G401 (cell line): ENCODE data around the gene C20orf144. TPM values are rescaled to one million over a fixed set of nuclear protein-coding genes. Genes with fewer than 3 reads are reported as not detected.
"Not testable (repeated sequence)": the region's sequence is repeated elsewhere in the genome, so short reads cannot be mapped to it uniquely, and the experiment has no call there.

Source experiments
- DNase-seq: peaks from one replicate; pipeline ENCODE4 v3.0.0-alpha.2; 2015; ENCODE audit warnings: low spot score
- in situ Hi-C: cut with HindIII; loops from 2 replicates; pipeline ENCODE4 v1.10.0; 2016; ENCODE audit warnings: low sequenced_read_pairs, mixed read lengths
- total RNA-seq: library from RNA; depleted of rRNA; stranded (reverse); fragments of >200 nt; shearing (Covaris generic); gene quantifications from 2 replicates; pipeline ENCODE4 v1.2.3, GENCODE V29; 2014

The C20orf144 gene
- total RNA-seq, 1 experiment from 2014 or later, result 0.20 TPM

DNA sequence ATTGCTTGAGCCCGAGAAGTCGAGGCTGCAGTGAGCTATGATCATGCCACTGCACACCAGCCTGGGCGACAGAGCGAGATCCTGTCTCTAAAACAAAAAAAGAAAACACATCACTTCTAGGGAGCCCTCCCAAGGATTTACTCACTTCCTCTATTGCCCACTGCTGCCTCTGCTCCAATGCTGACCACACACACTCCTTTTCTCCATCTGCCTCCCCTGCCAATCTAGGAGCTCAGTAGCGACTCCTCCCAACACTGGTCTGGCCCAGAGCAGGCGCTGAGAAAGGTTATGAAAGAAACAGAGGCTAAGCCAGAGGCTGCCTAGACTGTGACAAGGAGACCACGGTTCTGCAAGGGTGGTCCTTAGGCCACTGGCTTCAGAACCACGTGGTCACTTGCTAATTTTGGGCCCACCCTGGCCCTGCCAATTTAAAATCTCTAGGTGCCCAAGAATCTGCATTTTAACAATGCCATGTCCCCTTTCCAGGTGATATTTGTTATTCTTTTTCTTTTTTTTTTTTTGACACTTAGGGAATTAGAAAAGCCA, 25.3 kb downstream of the C20orf144 start:
- in situ Hi-C loops, result no loop called here
- DNase-seq, result no peak

DNA sequence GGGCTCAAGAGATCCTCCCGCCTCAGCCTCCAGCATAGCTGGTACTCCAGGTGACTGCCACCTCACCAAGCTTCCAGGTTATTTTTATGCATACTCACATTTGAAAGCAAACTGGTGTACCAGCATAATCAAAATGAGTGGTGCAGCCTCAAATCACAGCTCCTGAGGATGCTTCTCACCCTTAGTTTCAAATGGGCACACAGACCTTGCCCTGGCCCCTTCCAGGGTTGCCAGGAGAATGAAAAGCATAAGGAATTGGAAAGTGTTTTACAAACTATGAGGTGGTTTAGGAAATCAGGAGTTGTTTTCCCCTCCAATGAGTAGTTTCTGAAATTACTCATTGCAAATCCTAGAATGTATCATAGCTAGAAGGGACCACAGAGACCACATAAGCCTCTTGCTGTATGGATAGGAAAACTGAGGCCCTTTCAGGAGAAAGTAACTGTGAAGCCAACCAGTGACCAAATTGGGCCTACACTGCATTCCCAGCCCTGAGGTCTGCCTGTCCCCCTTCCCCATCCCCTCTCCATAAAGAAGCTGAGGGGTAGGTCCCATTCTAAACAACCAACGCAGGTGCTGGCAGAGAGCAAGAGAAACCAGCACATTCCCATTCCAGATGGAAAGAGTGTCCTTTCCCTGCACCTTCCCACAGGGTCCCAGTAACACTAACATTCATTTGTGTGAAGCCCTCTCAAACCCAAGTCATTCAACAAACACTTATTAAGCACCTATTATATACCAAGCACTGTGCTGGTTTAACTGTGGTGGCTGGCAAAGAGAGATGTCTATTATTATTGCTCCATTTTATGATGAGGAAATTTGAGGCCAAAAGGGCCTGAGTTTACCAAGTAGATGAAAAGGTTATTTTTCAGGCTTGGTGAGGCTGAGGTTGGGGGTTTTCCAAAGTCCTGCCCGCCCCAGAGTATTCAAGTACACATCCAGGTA, 26.1 kb downstream of the C20orf144 start:
- DNase-seq, result no peak
- in situ Hi-C loops, result no loop called here

DNA sequence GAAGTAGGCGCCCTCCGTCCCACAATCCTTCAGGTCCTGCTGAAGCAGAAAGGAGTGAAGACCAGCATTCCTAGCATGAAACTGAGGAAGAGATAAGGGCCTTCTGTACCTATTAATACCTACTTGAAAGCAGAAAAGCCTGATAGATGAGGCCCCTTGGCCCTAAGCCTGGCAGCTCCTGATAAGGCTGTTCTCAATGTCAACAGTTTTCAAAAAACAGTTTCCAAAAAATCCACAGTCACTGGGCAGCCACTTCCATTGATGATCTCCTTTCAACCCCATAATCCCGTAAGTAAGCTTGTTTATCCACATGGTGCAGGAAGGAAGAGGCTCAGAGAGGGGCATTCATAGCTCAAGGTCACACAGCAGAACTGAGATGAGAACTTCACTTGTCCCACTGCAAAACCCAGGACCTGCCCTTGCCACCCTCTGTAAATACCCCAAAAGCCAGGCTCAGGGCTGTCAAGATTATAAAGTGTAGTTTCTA, 26.9 kb downstream of the C20orf144 start:
- in situ Hi-C loops, result no loop called here

DNA sequence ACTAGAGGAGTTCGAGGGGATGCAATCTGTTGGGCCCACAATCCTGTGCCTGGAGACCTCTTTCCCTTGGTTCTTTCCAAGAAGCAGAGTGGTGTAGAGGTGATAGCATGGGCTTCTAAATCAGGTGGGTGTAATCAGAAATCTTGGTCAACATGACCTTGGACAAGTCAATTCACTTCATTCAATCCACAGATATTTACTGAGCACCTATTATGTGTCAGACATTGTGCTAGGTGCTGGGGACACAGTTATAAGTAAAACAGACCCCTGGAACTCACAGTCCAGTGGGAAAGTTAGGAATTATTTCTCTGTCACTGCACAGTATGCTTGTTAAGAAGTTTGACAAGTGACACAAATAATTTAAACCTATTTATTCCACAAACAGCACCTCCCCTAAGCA, 27.4 kb downstream of the C20orf144 start:
- no peak for DNase-seq
- in situ Hi-C loops, result no loop called here

More for the DNA sequence above, 26.9 kb downstream of the C20orf144 start:
- no peak for DNase-seq

DNA sequence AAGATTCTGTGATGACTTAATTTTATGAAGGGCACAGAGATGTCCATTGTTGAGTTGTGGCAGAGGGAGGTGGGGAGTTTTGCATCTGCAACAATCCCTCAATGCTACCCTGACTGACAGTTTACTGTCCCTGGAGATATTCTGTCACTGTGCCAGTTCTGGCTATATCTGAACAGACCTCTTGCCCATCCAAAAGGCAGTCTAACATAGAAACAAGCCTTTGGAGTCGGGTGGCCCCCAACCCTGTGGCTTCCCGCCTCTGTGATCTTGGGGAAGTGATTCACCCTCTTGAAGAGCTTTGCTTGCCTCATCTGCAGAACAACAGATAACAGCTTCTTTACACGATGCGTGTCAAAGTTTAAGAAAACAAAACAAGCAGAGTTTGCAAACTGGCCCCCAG, 27.8 kb downstream of the C20orf144 start:
- no peak for DNase-seq
- in situ Hi-C loops, result no loop called here

DNA sequence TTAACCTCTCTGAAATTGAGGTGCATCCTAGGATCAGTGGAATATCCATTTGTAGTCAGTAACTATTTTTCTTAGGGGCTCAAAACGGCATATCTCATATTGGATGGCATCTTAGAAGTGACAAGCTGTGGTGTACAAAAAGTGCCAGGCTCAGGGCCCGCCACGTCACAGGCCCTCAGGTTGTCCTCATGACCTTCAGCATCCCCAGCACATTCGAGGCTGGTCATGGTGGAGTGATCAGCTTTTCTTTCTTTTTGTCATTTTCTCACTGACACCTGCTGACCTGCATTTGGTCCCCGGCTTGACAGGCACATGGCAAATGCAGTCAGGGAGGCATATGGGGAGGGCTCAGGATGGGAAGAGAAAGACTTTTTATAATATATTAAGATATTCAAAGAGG, 31.2 kb downstream of the C20orf144 start:
- in situ Hi-C loops, result no loop called here
- DNase-seq, result no peak

DNA sequence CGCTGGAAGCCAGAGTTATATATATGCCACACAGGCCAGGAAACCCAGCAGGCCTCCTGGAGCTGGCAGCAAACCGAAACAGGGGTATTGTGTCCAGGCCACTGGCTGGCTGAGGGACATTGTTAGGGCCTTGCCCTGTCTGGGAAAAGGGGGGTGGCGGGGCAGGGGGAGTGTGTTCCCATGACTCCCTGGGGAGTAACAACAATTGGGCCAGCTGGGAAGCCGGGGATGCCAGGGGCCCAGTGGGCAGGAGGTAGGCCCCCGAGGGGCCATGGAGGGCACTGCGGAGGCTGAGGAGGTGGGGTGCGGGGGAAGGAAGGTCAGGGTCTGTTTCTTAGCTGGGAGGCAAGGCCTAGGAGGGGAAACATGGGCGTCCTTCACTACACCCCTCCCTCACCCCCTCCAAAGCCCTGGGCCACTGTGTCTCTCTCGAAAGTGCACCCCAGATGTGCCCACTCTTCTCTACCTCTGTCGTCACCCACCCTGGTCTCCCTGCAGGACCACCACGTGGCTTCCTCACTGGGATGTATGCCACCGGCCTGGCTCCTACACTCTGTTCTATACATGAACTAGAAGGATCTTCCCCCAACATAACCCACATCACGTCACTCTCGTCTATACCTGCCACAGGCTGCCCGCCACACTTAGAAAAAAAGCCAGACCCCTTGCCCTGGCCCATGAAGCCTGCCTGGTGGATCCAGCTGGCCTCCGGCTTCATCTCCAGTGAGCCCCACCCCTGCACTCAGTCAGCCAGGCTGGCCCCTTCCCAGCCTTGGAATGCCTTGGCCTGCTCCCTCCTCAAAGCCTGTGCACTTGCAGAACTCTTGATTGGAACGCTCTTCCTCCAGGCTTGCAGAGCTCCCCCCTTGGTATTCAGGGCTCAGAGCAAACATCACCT, 31.9 kb downstream of the C20orf144 start:
- in situ Hi-C loops, result no loop called here
- DNase-seq, result no peak

DNA sequence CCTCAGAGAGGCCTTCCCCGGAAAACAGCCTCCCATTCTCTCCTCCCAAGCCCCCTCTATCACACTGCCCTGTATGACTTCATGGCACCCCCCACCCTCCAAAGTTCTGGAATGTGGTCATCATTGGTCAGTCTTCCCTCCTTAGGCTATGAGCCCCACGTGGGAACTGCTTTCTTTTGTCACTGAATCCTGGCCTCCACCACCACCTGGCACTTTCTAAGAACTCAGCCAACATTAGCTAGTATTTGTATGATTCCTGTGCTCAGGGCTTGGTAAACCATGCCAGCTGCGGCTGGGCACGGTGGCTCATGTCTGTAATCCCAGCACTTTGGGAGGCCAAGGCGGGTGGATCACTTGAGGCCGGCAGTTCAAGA, 32.5 kb downstream of the C20orf144 start:
- no peak for DNase-seq
- in situ Hi-C loops, result no loop called here

DNA sequence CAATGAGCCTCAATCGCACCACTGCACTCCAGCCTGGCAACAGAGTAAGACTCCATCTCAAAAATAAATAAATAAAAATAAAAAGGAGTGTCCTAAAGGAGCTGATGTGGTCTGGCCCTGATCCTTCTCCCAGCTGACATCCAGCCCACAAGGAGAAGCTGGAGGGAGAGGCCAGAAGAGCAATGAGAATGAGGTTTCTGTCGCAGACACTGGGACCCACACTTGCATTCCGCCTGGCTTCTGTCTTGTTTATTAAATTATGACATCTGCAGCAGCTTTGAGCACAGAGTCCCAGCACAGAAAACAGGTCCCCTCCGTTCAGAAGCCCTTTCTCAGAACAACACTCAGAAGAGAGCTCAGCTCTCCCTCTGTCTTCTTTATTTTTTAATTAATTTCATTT, 34.3 kb downstream of the C20orf144 start:
- in situ Hi-C loops, result no loop called here
- no peak for DNase-seq

DNA sequence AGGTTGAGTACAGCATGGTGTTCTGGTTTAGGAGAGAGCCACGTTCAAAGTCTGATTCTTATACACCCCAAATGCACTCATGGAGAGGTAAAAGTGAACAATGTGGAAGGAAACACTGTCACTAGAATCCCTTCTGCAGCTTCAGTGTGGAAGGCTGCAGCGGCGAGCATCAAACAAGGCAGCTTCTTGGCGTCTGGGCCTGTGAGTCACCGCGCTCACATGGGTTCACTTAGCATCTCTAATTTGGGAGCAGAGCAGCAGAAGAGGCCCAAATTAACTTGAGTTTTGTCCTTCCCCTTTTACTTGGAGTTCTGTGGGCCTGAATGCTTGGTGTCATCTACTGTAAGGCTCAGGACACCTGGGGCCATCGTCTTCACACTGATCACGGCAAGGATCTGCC, 35.0 kb downstream of the C20orf144 start:
- no peak for DNase-seq
- in situ Hi-C loops, result no loop called here

DNA sequence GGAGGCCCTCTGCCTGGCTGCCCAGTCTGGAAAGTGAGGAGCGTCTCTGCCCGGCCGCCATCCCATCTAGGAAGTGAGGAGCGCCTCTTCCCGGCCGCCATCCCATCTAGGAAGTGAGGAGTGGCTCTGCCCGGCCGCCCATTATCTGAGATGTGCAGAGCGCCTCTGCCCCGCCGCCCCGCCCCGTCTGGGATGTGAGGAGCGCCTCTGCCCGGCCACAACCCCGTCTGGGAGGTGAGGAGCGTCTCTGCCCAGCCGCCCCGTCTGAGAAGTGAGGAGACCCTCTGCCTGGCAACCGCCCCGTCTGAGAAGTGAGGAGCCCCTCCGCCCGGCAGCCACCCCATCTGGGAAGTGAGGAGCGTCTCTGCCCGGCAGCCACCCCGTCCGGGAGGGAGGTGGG, 36.8 kb downstream of the C20orf144 start:
- DNase-seq, in situ Hi-C loops: not testable (repeated sequence)

DNA sequence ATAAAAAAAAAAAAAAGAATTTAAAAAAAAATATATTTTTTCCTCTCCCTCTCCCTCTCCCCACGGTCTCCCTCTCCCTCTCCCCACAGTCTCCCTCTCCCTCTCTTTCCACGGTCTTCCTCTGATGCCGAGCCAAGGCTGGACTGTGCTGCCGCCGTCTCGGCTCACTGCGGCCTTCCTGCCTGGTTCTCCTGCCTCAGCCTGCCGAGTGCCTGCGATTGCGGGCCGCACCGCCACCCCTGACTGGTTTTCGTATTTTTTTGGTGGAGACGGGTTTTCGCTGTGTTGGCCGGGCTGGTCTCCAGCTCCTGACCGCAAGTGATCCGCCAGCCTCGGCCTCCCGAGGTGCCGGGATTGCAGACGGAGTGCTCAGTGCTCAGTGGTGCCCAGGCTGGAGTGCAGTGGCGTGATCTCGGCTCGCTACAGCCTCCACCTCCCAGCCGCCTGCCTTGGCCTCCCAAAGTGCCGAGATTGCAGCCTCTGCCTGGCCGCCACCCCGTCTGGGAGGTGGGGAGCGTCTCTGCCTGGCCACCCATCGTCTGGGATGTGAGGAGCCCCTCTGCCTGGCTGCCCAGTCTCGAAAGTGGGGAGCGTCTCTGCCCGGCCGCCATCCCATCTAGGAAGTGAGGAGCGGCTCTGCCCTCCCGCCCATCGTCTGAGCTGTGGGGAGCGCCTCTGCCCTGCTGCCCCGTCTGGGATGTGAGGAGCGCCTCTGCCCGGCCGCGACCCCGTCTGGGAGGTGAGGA, 38.7 kb downstream of the C20orf144 start:
- in situ Hi-C loops, DNase-seq: not testable (repeated sequence)

DNA sequence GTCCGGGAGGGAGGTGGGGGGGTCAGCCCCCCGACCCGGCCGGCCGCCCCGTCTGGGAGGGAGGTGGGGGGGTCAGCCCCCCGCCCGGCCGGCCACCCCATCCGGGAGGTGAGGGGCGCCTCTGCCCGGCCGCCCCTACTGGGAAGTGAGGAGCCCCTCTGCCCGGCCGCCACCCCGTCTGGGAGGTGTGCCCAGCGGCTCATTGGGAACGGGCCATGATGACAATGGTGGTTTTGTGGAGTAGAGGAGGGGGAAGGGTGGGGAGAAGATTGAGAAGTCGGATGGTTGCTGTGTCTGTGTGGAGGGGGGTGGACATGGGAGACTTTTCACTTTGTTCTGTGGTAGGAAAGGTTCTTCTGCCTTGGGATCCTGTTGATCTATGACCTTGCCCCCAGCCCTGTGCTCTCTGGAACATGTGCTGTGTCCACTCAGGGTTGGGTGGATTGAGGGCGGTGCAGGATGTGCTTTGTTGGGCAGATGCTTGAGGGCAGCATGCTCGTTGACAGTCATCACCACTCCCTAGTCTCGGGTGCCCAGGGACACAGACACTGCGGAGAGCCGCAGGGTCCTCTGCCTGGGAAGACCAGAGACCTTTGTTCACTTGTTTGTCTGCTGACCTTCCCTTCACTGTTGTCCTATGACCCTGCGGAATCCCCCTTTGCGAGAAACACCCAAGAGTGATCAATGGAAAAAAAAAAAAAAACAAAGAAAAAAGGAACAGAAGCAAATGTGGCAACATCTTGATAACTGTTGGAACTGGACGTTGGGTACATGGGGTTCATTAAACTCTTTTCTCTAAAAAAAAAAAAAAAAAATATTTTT, 39.7 kb downstream of the C20orf144 start:
- in situ Hi-C loops, result no loop called here

DNA sequence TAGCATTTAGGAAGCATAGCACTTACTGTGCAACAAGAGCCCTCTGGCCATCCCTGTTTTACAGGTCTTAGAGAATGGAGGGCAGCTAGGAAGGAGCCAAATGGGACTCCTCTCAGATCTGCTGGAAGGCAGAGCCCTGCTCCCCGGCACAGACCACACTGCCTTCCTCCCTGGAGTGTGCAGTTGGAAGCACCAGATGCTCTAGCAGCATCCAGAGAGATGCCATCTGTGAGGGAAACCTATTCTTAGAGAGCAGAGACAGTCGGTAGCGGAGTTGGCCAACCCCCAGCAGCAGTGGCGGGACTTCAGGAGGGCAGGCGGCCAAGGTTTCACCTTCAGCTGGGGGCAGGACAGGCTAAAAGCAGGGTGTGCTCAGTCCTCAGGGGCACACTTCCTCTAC, 40.7 kb downstream of the C20orf144 start:
- peak; percentile 97 for DNase-seq
- in situ Hi-C loops, result no loop called here

More for the DNA sequence above, 39.7 kb downstream of the C20orf144 start:
- DNase-seq, result no peak

DNA sequence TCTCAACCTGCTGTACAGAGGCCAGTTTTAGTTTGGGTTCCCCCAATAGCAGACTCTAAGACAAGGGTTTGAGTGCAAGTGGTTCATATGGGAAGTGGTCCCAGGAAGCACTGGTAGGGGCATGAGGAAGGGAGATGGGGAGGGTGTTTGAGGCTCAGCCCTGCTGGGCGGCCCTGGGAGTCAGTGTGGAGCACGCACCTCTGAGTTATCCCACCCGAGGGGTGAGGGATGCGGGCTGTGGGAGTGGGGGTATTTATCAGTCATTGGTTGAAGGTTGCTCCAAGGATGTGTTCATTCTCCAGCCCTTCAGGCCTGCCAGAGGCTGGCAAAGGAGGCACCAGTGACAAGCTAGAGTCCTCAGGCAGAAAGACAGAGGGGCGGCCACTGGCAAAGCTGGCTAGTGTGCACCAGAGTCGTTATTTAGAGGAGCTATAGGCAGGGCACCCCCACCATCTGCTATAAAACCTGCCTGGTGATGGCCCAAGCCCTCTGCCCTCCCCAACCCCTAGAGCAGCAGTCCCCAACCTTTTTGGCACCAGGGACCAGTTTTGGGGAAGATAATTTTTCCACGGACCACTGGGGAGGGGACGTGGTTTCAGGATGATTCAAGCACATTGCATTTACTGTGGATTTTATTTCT, 41.5 kb downstream of the C20orf144 start:
- no peak for DNase-seq
- in situ Hi-C loops, result no loop called here

DNA sequence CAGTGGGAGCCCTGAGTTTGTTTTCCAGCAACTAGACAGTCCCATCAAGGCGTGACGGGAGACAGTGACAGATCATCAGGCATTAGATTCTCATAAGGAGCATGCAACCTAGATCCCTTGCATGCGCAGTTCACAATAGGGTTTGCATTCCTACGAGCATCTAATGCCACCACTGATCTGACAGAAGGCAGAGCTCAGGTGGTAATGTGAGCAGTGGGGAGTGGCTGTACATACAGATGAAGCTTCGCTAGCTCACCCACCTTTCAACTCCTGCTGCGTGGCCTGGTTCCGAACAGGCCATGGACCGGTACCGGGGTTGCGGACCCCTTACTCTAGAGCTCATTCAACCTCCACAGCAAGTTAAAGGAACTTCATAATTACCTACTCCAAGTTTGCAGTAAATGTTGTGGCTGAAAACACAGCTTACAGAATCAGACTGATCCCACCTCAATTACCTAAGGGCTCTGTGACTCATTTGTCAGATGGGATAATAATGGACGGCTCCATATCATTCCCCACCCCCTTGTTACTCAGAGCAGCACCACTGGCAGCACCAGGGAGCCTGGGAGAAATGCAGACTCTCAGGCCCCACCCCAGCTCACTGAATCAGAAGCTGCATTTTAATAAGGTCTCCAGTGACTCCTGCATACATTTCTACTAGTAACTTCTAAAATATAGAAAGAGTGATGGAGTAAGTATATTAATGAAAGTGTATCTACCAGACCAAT, 42.2 kb downstream of the C20orf144 start:
- DNase-seq, result no peak
- in situ Hi-C loops, result no loop called here

DNA sequence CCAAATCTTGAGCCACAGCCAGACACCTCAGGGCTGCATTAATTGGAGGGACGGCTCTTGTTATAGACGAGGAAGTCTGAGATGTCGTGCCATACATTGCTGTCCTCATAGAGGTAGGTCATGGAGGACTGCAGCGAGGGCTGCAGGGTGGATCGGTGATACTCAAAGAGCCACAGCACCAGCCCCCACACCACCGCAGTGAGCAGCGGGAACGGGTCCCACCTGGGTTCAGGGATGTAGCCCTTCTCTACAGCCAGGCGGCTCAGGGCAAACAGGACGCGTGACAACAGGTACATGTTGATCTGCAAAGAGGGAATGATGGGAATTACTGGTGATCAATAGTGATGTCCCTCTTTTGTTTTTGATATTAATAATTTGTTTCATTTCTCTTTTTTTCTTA, 45.5 kb downstream of the C20orf144 start:
- in situ Hi-C loops, result no loop called here
- DNase-seq, result no peak
